Dedifferentiated amniotic fluid mesenchymal stem cell (primary cell): ENCODE results near the gene SLC35E1.

Source experiments
- DNase-seq: peaks from one replicate; pipeline ENCODE4 v3.0.0-alpha.2; 2016; ENCODE audit errors: extremely low spot score

SLC35E1 gene

GRCh38 chr19:16572332-16573211 lies at the start of gene SLC35E1:
TSS of gene SLC35E1 (minus strand) at chr19:16572415. CDS start at chr19:16572364, 51 bp downstream.
- peak; percentile 96 for DNase-seq

GRCh38 chr19:16621165-16621800 lies 49.1 kb upstream of the SLC35E1 start:
- no peak for DNase-seq

DNA sequence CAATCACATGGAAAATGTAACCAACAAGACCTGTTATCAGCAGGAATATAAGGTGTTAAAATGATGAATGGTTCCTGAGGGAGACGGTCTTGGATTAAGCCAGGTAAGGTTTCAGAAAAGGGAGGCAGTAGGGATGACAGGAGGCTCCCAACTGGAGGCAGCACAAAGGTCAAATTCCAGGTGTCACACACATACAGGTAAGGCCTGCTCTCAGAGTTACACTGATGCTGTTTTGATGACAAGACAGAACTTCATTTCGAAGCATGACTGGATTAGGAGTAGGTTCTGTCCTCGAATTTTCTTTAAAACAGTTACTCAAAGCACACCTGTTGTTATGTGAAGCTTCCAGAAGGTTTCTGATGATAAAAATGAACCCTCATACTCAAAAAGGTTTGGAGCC lies 48.4 kb upstream of the SLC35E1 start:
- DNase-seq = no peak

DNA sequence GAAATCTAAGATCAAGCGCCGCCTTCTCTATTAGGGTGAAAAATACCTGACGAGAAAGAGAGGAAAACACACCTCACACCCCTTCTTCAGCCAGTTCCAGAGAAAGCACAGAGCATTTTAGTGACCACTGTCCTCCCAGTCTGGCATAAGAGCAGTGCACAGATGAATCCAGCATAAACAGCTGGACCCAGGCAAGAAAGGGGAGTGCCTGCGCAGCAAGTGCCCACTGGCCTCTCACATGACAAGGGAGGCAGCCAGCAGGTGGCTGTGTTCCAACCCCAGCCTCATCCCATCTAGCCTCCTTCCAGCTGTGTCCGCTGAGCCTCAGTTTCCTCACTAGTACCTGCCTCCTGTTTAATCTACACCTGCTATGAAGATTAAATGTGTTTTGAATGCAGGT lies 47.8 kb upstream of the SLC35E1 start:
- DNase-seq = no peak

DNA sequence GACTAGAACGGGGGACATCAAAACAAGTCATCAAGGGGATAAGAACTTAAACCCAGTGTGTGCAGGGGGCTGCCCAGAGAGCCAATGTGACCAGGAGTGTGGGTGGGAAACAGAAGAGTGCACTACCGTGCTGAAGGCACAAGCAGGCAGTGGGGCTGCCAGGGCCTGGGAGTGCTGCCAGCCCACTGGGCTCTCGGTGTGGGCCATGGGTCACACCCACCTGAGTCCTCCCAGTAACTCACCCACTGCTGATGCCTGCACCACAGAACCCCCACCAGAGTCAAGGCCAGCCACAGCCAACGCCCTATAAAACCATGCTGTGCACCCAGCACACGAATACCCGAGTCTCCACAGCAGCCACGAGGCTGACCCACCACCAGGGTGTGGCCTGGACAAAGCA lies 47.2 kb upstream of the SLC35E1 start:
- no peak for DNase-seq

- no peak for DNase-seq
Observed at GRCh38 chr19:16618248-16618647, 46.0 kb upstream of the SLC35E1 start.

GRCh38 chr19:16615808-16616207 lies 43.6 kb upstream of the SLC35E1 start:
- DNase-seq = no peak

DNA sequence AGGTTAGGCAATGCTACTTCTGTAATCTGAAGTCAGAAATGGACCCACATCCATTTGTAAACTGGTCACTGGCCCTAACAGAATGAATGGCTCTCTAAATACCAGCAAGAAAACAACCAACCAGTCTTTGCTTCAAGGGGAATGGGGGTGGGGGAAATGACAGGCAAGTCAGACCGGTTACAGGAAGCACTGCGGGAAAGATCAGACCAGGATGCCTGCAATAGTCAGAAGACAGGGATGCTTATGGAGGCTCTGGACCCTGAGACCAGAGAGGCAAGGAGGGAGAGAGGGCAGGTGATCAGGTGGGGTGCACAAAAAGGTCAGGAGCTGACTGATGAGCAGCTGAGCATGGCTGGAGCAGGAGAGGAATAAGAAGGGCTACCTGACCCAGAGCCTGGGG lies 42.7 kb upstream of the SLC35E1 start:
- no peak for DNase-seq

DNA sequence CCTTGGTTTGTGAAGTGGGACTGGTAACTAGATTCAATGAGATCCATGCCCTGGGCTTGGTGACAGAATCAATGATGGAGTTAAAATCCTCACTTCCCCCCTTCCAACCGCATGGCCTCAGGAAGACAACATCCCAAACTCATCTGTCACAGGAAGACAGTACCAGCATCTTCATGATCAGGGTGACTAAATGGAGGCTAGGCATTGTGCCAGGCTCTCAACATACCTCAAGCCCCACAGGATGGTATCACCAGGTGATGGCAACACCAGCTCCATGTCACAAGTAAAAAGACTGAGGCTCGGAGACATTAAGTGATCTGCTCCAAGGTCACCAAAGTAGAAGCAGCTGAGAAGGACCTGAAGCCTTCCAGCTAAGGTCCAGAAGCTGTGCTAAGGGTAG lies 41.6 kb upstream of the SLC35E1 start:
- no peak for DNase-seq

- no peak for DNase-seq
Observed at GRCh38 chr19:16612636-16613035, 40.4 kb upstream of the SLC35E1 start.

- DNase-seq = no peak
Observed at GRCh38 chr19:16611121-16611520, 38.9 kb upstream of the SLC35E1 start.

- DNase-seq = no peak
Observed at GRCh38 chr19:16609511-16610200, 37.4 kb upstream of the SLC35E1 start.

- DNase-seq = peak; percentile 45
Observed at GRCh38 chr19:16608290-16608739, 36.1 kb upstream of the SLC35E1 start.

GRCh38 chr19:16607819-16608218 lies 35.6 kb upstream of the SLC35E1 start:
- no peak for DNase-seq

DNA sequence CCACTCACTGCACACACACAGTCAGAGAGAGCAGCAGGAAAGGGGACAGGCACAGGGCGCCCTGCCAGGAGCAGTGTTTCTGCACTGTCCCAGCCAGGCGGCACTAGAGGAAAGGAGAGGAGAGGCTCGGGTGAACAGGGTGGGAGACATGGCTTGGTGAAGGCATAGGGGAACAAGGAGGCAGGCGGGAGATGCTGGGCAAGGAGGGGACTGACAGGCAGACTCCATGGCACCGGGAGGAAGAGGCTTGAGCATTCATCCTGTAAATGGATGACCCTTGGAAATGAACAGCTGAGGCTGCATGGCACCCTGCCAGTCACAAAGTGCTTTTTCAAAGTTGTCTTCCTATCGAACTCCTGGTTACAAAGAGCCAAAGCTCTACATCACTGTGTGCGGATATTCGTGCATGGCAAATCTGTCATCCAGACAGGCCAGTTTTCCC lies 33.4 kb upstream of the SLC35E1 start:
- no peak for DNase-seq

DNA sequence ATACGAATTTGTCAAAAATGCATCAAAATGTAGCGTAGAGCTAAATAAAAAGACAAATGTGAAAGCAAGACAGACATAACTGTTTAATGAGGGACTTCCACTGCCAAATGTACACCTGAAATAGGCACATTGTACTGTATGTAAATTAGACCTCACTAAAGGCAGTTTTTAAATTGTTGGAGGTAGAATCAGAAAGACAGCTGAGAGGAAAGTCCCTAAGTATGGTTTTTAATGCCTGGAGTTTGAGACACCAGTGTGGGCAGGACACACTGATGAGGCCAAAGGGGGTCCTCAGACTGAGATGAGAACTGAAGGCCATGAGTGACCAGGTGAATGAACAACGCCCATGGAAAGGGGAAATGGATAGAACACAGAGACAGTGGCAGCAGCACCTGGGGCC lies 32.9 kb upstream of the SLC35E1 start:
- DNase-seq = no peak

GRCh38 chr19:16604615-16605014 lies 32.4 kb upstream of the SLC35E1 start:
- DNase-seq = no peak

DNA sequence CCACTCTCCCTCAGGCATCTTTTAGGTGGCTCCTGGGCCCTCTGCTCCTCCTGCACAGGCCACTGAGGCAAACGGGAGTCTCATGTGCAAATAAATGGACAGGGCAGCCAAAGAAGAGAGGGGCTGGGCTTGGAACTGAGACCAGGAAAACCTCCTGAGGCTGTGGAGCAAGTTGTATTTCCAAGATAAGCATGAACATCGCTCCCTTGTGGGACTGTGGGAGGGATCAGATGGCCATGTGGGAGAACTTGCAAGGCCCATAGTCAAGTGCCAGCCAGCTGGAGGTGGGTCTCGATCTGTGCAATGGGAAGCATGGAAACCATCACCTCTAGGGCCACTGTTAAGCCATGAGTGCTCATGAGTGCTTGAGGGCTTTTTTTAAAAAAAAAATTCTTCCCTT lies 30.9 kb upstream of the SLC35E1 start:
- DNase-seq = no peak

DNA sequence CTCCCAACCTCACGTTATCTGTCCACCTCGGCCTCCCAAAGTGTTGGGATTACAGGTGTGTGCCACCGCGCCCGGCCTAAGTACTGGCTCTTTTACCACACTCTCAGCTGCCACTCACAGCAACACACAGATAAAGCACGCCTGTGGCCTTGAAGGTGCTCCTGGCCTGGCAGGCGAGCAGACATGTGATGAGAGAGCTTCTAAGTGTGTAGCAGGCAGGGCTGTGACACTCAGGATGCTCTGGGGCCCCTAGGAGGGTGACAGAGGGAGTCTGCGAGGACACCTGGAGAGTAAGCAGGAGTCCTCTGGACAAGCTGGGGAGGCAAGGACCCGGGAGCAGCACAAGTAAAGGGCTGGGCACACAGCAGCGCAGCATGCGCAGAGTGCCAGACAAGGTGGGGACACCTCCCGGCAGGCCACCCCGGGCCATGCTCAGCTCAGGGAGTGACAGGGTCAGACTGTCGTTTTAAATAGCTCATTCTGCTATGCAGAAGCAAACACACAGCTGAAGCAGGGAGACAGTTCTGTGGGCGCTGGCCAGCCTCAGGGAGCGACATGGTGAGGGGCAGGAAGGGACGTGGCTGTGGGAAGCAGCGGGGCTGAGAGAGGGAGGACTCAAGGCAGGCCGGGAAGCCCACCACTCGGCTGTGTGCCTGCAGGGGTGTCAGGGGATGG lies 29.3 kb upstream of the SLC35E1 start:
- DNase-seq = no peak

DNA sequence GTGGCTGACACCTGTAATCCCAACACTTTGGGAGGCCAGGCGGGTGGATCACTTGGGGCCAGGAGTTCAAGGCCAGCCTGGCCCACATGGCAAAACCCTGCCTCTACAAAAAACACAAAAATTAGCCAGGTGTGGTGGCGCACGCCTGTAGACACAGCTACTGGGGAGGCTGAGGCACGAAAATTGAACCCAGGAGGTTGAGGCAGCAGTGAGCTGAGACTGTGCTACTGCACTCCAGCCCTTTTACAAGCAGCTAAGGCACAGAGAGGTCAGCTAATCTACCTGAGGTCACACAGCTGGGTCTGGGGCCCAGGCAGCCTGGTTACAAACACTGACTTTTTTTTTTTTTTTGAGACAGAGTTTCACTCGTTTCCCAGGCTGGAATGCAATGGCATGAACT lies 28.6 kb upstream of the SLC35E1 start:
- DNase-seq = no peak

GRCh38 chr19:16599655-16600346 lies 27.6 kb upstream of the SLC35E1 start:
- no peak for DNase-seq
